Lung microvascular endothelial cell (primary cell): ENCODE measurements around the gene ABCA12. TPM values are rescaled to one million over a fixed set of nuclear protein-coding genes. Genes with fewer than 3 reads are reported as not detected.

Source experiments
- DNase-seq, 2 donors: peaks; one replicate each; pipeline versions ENCODE4 v3.0.0 to v3.0.0-alpha.2; 2010; ENCODE audit warnings: low read depth in 2 of 2
- total RNA-seq: library from RNA; depleted of rRNA; stranded (reverse); fragments of >200 nt; gene quantifications from 2 replicates; pipeline ENCODE4 v1.2.1, GENCODE V29; 2014

The ABCA12 gene
- total RNA-seq, 1 donor from 2014 or later: not detected

GRCh38 chr2:214985619-214986018, 152.8 kb downstream of the ABCA12 start:
- DNase-seq: no peak

- no peak for DNase-seq
Measured at GRCh38 chr2:214966420-214966819, 172.0 kb downstream of the ABCA12 start.

DNA sequence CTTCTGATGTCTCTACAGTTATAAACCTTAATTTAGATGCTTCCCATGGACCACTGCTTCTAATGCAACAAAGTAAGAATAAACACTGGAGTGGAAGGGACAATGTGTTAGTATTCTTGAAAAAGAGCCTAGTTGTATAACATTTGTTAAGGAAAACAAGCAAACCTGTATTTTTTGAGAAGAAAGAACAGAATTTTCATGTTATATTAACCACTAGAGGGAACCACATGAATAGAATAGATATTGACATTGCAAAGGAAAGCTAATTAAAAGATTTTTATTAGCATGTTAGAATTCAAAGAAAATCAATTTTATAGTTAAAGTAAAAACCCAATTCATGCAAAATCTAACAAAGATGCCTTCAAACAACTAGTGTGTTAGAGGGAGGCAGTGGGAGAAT, 177.7 kb downstream of the ABCA12 start:
- DNase-seq: no peak

- DNase-seq: no peak
Measured at GRCh38 chr2:214946949-214947348, 191.5 kb downstream of the ABCA12 start.

GRCh38 chr2:214934006-214934405, 204.4 kb downstream of the ABCA12 start:
- DNase-seq: no peak

- no peak for DNase-seq
Measured at GRCh38 chr2:214904634-214905033, 233.8 kb downstream of the ABCA12 start.

GRCh38 chr2:214904176-214904575, 234.2 kb downstream of the ABCA12 start:
- DNase-seq: no peak

- DNase-seq: no peak
Measured at GRCh38 chr2:214902286-214902685, 236.1 kb downstream of the ABCA12 start.

DNA sequence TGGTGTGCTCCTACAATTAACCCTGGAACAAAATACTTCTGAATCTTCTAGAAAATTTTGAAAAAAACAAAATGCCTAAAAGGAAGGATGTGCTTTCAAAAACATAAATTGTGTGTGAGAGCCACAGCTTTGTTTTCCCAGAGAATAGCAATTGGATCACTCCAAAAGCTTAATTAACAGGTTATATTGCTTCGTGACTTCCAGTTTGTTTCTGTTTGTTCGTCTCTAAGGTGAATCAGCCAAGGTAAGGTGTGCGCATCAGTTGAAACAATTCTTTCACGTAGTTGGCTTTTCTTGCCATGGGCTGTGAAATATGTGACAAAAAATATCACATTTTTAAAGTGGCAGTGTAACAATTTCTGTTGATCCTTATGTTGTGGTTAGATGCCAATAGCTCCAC, 238.7 kb downstream of the ABCA12 start:
- DNase-seq: no peak

DNA sequence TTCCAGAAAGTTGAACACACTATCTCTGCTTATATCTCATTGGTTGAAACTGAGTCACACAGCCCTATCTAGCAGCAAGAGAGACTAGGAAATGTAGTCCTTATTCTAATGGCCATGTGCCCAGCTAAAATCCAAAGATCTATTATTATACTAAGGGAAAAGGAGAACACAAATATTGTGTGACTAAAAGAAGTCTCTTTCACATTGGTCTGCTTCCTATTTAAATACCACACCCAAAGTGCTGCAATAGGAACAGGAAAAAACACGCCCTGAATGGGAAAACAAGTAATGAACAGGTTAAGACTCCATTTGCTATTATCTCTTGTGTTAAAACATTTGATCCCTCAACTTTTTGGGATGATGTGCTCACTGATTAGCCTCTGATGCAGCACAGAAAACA, 242.2 kb downstream of the ABCA12 start:
- DNase-seq: no peak

DNA sequence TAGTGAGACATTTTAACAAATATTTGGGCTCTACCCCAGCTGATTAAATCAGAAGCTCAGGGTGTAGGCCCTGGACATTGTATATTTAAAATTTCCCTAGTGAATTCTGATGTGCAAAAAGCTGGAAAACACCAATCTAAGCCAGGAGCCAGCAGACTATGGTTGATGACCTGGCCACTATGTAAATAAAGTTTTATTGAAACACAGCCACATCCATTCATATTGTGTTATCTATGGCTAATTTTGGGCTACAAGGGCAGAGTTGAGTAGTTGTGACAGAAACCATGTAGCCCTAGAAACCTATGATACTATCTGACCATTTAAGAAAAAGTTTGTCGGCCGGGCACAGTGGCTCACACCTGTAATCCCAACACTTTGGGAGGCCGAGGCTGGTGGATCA, 243.0 kb downstream of the ABCA12 start:
- no peak for DNase-seq

DNA sequence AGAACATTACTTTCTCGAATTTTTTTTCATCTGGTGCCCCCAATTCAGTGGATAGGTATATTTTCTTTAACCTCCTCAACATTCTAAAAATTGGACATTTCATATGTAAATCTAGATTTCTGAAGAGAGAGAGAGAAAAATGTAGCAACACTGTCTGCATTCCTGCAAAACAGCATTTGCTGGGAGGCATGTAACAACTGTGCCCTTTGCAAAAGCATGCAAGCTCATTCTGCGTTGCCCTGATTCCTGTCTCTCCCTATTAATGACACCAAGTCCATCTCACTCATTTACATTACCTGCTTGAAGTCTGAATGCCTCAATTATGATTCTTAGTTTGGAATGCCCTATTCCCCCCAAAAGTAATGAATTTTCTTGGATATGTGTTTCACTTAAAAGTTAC, 249.1 kb downstream of the ABCA12 start:
- DNase-seq: no peak

DNA sequence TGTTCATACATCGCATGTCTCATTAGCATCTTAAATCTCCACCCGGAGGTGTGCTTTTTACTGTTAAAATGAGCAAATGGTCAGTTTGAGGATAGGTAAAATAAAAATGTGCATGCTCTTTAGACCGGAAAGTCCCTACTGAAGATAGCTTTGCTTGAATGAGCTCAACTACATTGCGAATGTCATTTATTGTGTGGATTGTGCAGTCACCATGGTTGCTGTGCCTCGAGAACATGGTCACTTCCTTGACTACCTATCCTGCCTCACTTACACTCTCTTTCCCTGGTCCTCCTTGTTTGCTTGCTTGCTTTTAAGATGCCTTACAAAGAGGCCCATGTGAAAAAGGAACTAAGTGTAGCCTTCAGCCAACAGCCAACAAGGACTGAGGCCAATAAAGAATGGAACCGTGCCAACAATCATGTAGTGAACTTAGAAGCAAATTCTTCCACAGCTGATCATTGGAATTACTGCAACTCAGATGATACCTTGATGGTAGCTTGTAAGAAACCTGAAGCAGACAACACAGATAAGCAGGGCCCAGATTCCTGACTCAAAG, 256.7 kb downstream of the ABCA12 start:
- DNase-seq: peak; percentile 2 to 24

Other genes with a start within 250 kb of the ABCA12 start
- 12.6 and 16.3 TPM in 2 replicates for gene ATIC, start 173.4 kb upstream of the ABCA12 start, total RNA-seq